ENCODE results near the gene GDF2. TPM values are rescaled to one million over a fixed set of nuclear protein-coding genes. Genes with fewer than 3 reads are reported as not detected.

The GDF2 gene
- total RNA-seq, 1 donor from 2014 or later = not detected

- Histone ChIP-seq H3K27ac (no peak overlapping the region), H3K4me1 (peaks cover 8% of the 10 kb centered on the region), H3K36me3 (no peaks in the 10 kb centered on the region), H3K27me3 (no peaks in the 10 kb centered on the region), H3K9me3 (no peaks in the 10 kb centered on the region), H3K4me3 (no peak overlapping the region)
- intact Hi-C loops (cut with DNase I) = no loop called here
- TF ChIP-seq POLR2AphosphoS5 (IDR thresholded peaks at IDR 0.05; ENCODE audit: insufficient read depth in 1 of 2, low read depth in 1 of 2) (no peak), CTCF (IDR thresholded peaks at IDR 0.05) (no peak), POLR2A (IDR thresholded peaks at IDR 0.05) (no peak)
- peak in 1 of 2 donors; percentile 93 for DNase-seq (ENCODE audit: extremely low spot score in 2 of 2)
These were observed 39.1 kb upstream of the GDF2 start for GRCh38 chr10:47283101-47283630.

GRCh38 chr10:47283848-47284247 is 38.4 kb upstream of the GDF2 start:
- no peaks in the 10 kb centered on the region for H3K36me3 ChIP-seq
- H3K4me1 ChIP-seq = peaks cover 8% of the 10 kb centered on the region
- peak in 1 of 2 donors; percentile 52 for DNase-seq (ENCODE audit: extremely low spot score in 2 of 2)
- no peak overlapping the region for H3K4me3 ChIP-seq
- intact Hi-C loops (cut with DNase I) = no loop called here
- H3K27ac ChIP-seq = no peak overlapping the region
- no peaks in the 10 kb centered on the region for H3K9me3 ChIP-seq
- TF ChIP-seq POLR2AphosphoS5 (IDR thresholded peaks at IDR 0.05; ENCODE audit: insufficient read depth in 1 of 2, low read depth in 1 of 2) = no peak
- no peak for TF ChIP-seq POLR2A (IDR thresholded peaks at IDR 0.05)
- TF ChIP-seq CTCF (IDR thresholded peaks at IDR 0.05) = no peak
- no peaks in the 10 kb centered on the region for H3K27me3 ChIP-seq

DNA sequence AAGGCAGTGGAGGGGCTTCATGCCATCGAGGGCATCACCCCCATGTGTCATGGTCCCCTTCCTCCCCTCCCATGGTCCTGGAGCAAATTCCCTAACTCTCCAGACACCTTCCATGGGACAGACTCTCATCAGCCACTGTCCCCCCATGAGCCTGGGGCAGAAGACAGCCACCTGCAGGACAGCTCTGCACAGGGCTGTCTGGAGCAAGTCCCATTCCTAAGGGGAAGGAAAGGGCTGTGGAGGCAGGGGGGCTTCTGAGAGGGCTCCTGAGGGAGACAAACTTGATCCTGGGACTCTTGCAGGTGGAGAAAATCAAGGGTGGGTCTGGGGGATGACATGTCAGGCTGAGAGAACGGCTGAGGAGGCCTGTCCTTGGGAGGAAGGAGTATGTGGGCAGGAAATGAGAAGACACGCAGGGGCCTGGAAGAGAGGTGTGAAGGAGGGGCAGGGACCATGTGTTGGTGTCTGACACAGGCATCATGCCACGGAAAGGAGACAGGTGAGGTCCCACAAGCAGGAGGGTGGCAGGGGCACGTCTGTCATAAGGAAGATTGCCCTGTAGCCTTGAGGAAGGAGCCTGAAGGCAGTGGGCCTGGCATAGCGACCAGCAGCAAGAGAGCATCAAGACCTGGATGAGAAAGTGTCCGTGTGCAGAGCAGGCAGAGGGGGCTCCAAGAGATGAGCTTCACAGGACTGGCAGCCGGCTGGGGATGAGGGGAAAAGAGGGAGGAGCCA is 36.7 kb upstream of the GDF2 start:
- intact Hi-C loops (cut with DNase I) = no loop called here

DNA sequence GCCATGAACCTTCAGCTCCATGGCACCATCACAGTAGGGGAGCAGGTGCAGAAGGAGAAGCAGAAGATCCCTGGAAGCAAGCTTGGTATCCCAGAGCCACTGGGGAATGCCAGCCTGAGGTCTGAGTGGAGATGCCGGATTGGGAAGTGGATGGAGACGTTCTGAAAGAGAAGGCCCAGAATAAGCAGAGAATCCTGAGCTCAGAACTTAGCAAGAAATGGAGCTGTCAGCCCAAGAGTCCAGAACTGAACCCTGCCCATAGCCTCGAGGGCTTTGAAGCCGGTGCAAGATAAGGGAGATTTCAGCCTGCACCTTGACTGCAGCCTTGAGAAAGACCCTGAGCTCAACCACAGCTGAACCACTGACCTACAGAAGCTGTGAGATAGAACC is 36.1 kb upstream of the GDF2 start:
- no peaks in the 10 kb centered on the region for H3K9me3 ChIP-seq
- intact Hi-C loops (cut with DNase I) = no loop called here
- peak in 1 of 2 donors; percentile 52 for DNase-seq (ENCODE audit: extremely low spot score in 2 of 2)
- H3K27ac ChIP-seq = no peak overlapping the region
- no peak overlapping the region for H3K4me3 ChIP-seq
- H3K4me1 ChIP-seq = peaks cover 8% of the 10 kb centered on the region
- no peaks in the 10 kb centered on the region for H3K27me3 ChIP-seq
- H3K36me3 ChIP-seq = no peaks in the 10 kb centered on the region
- TF ChIP-seq POLR2A (IDR thresholded peaks at IDR 0.05) (no peak), CTCF (IDR thresholded peaks at IDR 0.05) (no peak), POLR2AphosphoS5 (IDR thresholded peaks at IDR 0.05; ENCODE audit: insufficient read depth in 1 of 2, low read depth in 1 of 2) (no peak)

More for the DNA sequence above, 36.7 kb upstream of the GDF2 start:
- H3K9me3 ChIP-seq = no peaks in the 10 kb centered on the region
- H3K27ac ChIP-seq = no peak overlapping the region
- TF ChIP-seq CTCF (IDR thresholded peaks at IDR 0.05) (no peak), POLR2A (IDR thresholded peaks at IDR 0.05) (no peak), POLR2AphosphoS5 (IDR thresholded peaks at IDR 0.05; ENCODE audit: insufficient read depth in 1 of 2, low read depth in 1 of 2) (no peak)
- no peaks in the 10 kb centered on the region for H3K27me3 ChIP-seq
- peaks cover 8% of the 10 kb centered on the region for H3K4me1 ChIP-seq
- DNase-seq (ENCODE audit: extremely low spot score in 2 of 2) = peak in 1 of 2 donors; percentile 91
- H3K4me3 ChIP-seq = no peak overlapping the region
- H3K36me3 ChIP-seq = no peaks in the 10 kb centered on the region

Data from vagina (tissue), 2 donors.